ENCODE results near the gene MACROD1. TPM values are rescaled to one million over a fixed set of nuclear protein-coding genes. Genes with fewer than 3 reads are reported as not detected.
A peak's percentile ranks its signal among the peaks of the same experiment; 100 is the strongest.

MACROD1 gene
- total and polyA plus RNA-seq, 2 donors: 9.8 to 25.1 TPM

GRCh38 chr11:64009710-64010109 is 156.2 kb downstream of the MACROD1 start:
- no peaks in the 10 kb centered on the region for H3K4me1 ChIP-seq (ENCODE audit: insufficient read depth)
- H3K4me3 ChIP-seq (ENCODE audit: low read depth, low read length): no peak overlapping the region
- WGBS: 95% methylated on average over 8 of the region's 8 CpGs
- H3K27ac ChIP-seq (ENCODE audit: low read depth): no peak overlapping the region
- DNase-seq (ENCODE audit: extremely low spot score): no peak
- no peaks in the 10 kb centered on the region for H3K36me3 ChIP-seq (ENCODE audit: insufficient read depth)

GRCh38 chr11:64008914-64009633 is 156.8 kb downstream of the MACROD1 start:
- no peak overlapping the region for H3K4me3 ChIP-seq (ENCODE audit: low read depth, low read length)

GRCh38 chr11:64008283-64008913 is 157.5 kb downstream of the MACROD1 start:
- 93% methylated on average over 26 of the region's 26 CpGs for WGBS
- Histone ChIP-seq H3K36me3 (ENCODE audit: insufficient read depth) (no peaks in the 10 kb centered on the region), H3K4me1 (ENCODE audit: insufficient read depth) (no peaks in the 10 kb centered on the region), H3K27ac (ENCODE audit: low read depth) (no peak overlapping the region), H3K4me3 (ENCODE audit: low read depth, low read length) (no peak overlapping the region)
- no peak for DNase-seq (ENCODE audit: extremely low spot score)

More at GRCh38 chr11:64008914-64009633, 156.8 kb downstream of the MACROD1 start:
- 90% methylated on average over 18 of the region's 18 CpGs for WGBS
- Histone ChIP-seq H3K4me1 (ENCODE audit: insufficient read depth) (no peaks in the 10 kb centered on the region), H3K36me3 (ENCODE audit: insufficient read depth) (no peaks in the 10 kb centered on the region), H3K27ac (ENCODE audit: low read depth) (no peak overlapping the region)
- DNase-seq (ENCODE audit: extremely low spot score): no peak

- H3K36me3 ChIP-seq (ENCODE audit: insufficient read depth): no peaks in the 10 kb centered on the region
- no peak for DNase-seq (ENCODE audit: extremely low spot score)
- WGBS: 5% methylated on average over 40 of the region's 40 CpGs
- peak overlapping the region; percentile 19 for H3K4me3 ChIP-seq (ENCODE audit: low read depth, low read length)
- H3K27ac ChIP-seq (ENCODE audit: low read depth): no peak overlapping the region
- no peaks in the 10 kb centered on the region for H3K4me1 ChIP-seq (ENCODE audit: insufficient read depth)
Observed at GRCh38 chr11:64007629-64008282, 158.2 kb downstream of the MACROD1 start.

- Histone ChIP-seq H3K36me3 (ENCODE audit: insufficient read depth) (no peaks in the 10 kb centered on the region), H3K27ac (ENCODE audit: low read depth) (no peak overlapping the region), H3K4me1 (ENCODE audit: insufficient read depth) (no peaks in the 10 kb centered on the region), H3K4me3 (ENCODE audit: low read depth, low read length) (peak overlapping the region; percentile 19)
- WGBS: 3% methylated on average over 27 of the region's 27 CpGs
- no peak for DNase-seq (ENCODE audit: extremely low spot score)
Observed at GRCh38 chr11:64007160-64007628, 158.7 kb downstream of the MACROD1 start.

- 77% methylated on average over 12 of the region's 12 CpGs for WGBS
- no peaks in the 10 kb centered on the region for H3K4me1 ChIP-seq (ENCODE audit: insufficient read depth)
- no peak for DNase-seq (ENCODE audit: extremely low spot score)
- no peak overlapping the region for H3K4me3 ChIP-seq (ENCODE audit: low read depth, low read length)
- no peak overlapping the region for H3K27ac ChIP-seq (ENCODE audit: low read depth)
- no peaks in the 10 kb centered on the region for H3K36me3 ChIP-seq (ENCODE audit: insufficient read depth)
Observed at GRCh38 chr11:64006398-64006797, 159.5 kb downstream of the MACROD1 start.

GRCh38 chr11:64005691-64006090 is 160.2 kb downstream of the MACROD1 start:
- Histone ChIP-seq H3K27ac (ENCODE audit: low read depth) (no peak overlapping the region), H3K4me1 (ENCODE audit: insufficient read depth) (no peaks in the 10 kb centered on the region), H3K4me3 (ENCODE audit: low read depth, low read length) (no peak overlapping the region), H3K36me3 (ENCODE audit: insufficient read depth) (no peaks in the 10 kb centered on the region)
- DNase-seq (ENCODE audit: extremely low spot score): no peak
- 92% methylated on average over 4 of the region's 4 CpGs for WGBS

- Histone ChIP-seq H3K36me3 (ENCODE audit: insufficient read depth) (no peaks in the 10 kb centered on the region), H3K4me1 (ENCODE audit: insufficient read depth) (no peaks in the 10 kb centered on the region), H3K4me3 (ENCODE audit: low read depth, low read length) (no peak overlapping the region), H3K27ac (ENCODE audit: low read depth) (no peak overlapping the region)
- no peak for DNase-seq (ENCODE audit: extremely low spot score)
- WGBS: 76% methylated on average over 4 of the region's 4 CpGs
Observed at GRCh38 chr11:64004590-64004984, 161.3 kb downstream of the MACROD1 start.

GRCh38 chr11:64003807-64004589 is 161.9 kb downstream of the MACROD1 start:
- WGBS: 77% methylated on average over 23 of the region's 23 CpGs
- Histone ChIP-seq H3K4me1 (ENCODE audit: insufficient read depth) (no peaks in the 10 kb centered on the region), H3K27ac (ENCODE audit: low read depth) (no peak overlapping the region), H3K4me3 (ENCODE audit: low read depth, low read length) (no peak overlapping the region), H3K36me3 (ENCODE audit: insufficient read depth) (no peaks in the 10 kb centered on the region)
- no peak for DNase-seq (ENCODE audit: extremely low spot score)

GRCh38 chr11:64001484-64002420 is 164.2 kb downstream of the MACROD1 start:
- Histone ChIP-seq H3K4me3 (ENCODE audit: low read depth, low read length) (no peak overlapping the region), H3K36me3 (ENCODE audit: insufficient read depth) (no peaks in the 10 kb centered on the region), H3K27ac (ENCODE audit: low read depth) (no peak overlapping the region), H3K4me1 (ENCODE audit: insufficient read depth) (no peaks in the 10 kb centered on the region)
- WGBS: 60% methylated on average over 23 of the region's 23 CpGs
- DNase-seq (ENCODE audit: extremely low spot score): no peak

- H3K4me1 ChIP-seq (ENCODE audit: insufficient read depth): no peaks in the 10 kb centered on the region
- no peak overlapping the region for H3K27ac ChIP-seq (ENCODE audit: low read depth)
- no peak for DNase-seq (ENCODE audit: extremely low spot score)
- 24% methylated on average over 60 of the region's 60 CpGs for WGBS
- H3K4me3 ChIP-seq (ENCODE audit: low read depth, low read length): peak overlapping the region; percentile 25
- no peaks in the 10 kb centered on the region for H3K36me3 ChIP-seq (ENCODE audit: insufficient read depth)
Observed at GRCh38 chr11:64000740-64001483, 165.0 kb downstream of the MACROD1 start.

All from urinary bladder (tissue), 4 donors.